T-helper 22 cell (primary cell): ENCODE results near the gene SPDYE16.
A peak's percentile ranks its signal among the peaks of the same experiment; 100 is the strongest.
"Not testable (repeated sequence)": the region's sequence is repeated elsewhere in the genome, so short reads cannot be mapped to it uniquely, and the experiment has no call there.

Experiments
- DNase-seq: peaks from one replicate; pipeline ENCODE4 v3.0.0-alpha.2; 2020; ENCODE audit warnings: low read depth

The SPDYE16 gene

DNA sequence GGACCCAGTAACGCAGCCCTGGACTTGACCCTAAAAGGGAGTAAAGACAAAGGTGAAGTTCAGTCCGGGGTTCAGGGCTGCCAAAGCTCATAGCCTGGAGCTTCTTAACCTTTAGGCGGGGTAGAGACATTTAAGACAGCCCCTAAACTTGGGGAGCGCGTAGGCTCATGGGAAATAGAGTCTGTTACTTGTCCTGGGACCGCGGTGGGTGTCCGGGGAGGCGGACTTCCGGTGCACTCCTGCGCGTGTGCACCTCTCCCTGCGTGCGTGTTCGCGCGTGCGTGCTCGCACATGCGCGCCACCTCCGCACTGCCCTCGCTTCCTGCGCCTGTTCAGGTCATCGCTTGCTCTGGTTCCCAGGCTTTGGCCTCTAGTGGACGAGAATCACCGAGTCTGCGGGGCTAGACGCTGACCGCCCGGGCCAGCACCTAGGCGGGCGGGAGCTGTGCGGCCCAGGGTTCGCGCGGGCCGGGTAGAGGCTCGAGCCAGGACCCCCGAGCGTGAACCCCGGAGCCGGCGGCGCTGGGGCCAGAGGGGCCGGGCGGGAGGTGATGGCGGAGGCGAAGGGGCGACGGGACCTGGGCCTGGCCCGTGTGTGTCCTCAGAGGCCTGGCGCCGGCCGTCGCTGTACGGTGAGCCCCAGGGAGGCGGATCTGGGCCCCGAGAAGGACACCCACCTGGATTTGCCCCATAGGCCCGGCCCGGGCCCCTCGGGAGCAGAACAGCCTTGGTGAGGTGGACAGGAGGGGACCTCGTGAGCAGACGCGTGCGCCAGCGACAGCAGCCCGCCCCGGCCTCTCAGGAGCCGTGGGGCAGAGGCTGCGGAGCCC, 6.1 kb upstream of the SPDYE16 start:
- peak; percentile 68 for DNase-seq

DNA sequence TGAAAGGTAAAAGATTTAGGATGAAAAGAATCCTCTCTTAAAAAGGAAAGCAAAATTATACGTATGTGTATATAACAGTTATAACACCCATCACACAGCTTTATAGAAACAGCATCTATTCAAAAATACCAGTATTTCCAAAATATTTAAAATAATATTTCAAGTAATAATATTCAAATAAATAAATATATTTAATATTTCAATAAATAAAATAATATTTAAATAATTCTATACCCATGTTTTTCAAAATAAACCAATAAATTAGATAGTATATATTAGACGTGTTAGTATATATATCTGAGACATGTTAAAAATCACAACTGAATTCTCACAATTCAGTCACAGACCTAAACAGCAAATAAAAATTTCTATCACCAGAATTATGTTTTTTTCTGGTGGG, 11.5 kb downstream of the SPDYE16 start:
- not testable (repeated sequence) for DNase-seq

DNA sequence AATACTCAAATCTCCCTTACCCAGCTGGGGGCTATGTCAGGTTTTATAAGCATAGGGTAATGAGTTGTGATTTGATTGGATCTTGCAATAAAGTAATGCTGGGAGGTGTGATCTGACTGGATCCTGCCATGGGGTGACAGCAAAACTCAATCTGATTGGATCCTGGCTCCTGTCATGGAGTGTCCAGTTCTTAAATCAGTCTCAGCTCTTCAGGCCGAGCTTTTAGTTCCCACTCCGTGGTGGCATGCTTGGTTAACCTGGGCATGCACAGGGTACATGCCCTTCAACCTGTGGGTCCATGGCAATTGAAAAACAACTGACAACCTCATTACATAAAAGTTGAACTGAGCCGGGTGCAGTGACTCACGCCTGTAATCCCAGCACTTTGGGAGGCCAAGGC, 16.9 kb downstream of the SPDYE16 start:
- DNase-seq, result not testable (repeated sequence)

DNA sequence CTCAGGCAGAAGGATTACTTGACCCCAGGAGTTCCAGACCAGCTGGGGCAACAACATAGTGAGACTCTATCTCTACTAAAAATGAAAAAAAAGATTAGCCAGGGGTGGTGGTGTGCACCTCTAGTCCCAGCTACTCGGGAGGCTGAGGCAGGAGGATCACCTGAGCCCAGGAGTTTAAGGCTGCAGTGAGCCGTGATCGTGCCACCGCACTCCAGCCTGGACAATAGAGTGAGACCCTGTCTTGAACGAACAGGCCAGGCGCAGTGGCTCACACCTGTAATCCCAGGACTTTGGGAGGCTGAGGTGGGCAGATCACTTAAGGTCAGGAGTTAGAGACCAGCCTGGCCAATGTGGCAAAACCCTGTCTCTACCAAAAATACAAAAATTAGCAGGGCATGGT, 26.2 kb downstream of the SPDYE16 start:
- DNase-seq, result not testable (repeated sequence)

DNA sequence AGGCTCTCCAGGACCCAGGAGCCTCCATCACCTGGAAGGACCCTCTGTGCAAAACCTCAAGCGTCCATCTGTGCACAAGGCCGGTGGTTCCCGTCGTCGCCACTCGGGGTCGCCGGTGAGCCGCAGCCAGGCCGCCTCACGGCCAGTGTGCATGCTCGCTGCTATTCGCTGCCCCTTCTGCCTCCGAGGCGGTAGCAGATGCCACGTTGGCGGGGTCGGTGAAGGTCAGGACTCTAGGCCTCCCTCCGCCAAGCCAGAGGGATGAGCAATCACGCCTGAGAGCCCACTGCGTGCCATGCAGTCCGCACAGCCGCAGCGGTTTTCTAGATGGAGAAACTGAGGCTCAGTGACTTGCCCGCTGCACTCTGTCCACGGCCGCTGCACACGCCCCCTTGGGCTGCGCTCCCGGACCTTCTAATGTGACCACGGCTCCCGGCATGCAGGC, 27.1 kb downstream of the SPDYE16 start:
- DNase-seq, result no peak

DNA sequence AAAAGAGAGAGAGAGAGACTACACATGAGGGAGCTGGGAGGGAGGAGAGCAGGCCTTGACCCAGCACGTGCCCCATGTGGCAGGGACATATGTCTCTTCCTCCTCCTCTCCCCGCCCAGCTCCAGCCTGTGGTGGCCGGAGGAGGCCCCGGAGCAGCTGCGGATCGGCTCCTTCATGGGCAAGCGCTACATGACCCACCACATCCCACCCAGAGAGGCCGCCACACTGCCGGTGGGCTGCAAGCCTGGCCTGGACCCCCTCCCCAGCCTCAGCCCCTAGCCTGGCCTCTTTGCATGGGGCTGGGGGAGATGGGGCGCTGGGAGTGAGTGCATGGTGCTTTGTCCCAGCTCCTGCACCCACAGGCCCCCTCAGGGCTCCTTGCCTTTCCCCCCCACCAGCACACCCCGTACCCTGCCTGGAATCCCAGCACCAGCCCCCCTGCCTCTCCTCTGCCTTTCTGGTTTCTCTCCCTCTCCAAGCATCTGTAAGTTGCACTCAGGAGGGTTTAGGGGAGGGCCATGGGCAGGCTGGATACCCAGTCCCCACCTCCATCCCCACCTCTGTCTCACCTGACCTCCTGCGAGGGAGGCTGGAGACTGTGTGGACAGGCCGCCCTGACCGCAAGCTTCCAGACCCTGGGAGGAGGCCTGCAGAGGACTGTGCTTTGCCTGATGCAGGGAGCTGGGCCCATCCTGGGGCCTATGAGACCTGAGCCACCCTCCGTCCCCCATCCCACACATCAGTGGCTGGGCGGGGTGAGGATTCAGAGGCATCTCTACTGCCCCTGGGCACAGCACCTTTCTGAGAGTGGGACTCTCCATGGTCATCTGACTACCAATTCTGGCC, 27.9 kb downstream of the SPDYE16 start:
- no peak for DNase-seq

DNA sequence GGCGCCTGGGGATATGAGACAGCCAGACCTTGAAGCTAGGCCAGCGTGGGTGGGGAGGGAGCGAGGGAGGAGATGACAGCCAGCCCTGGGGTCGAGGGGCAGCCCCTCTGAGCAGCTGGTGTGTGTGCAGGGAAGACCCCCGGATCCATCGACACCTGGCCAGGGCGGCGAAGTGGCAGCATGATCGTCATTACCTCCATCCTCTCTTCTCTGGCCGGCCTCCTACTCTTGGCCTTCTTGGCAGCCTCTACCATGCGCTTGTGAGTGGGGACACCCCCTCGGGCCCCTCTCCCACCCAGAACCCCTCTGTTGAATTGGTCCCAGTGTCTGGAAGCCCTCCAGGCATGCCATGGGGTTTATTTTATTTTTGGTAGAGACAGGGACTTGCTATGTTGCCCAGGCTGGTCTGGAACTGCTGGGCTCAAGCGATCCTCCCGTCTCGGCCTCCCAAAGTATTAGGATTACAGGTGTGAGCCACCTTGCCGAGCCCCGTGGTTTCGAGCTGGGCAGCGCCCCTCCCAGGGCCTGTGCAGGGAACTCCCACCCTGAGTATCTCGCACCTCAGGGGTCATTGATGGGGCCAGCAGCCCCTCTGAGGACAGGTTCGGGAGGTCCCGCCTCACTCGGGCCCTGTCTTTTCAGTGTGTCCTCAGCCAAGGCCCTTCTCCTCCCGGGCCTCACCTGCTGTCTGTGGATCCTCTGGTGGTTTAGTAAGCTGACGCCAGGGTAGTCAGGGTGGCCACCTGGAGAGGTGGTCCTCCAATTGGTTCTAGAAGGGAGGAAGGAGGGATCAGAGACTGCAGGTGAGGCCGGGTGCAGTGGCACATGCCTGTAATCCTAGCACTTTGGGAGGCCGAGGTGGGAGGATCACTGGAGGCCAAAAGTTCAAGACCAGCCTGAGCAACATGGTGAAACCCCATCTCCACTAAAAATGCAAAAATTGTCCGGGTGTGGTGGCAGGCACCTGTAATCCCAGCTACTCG, 29.0 kb downstream of the SPDYE16 start:
- no peak for DNase-seq

DNA sequence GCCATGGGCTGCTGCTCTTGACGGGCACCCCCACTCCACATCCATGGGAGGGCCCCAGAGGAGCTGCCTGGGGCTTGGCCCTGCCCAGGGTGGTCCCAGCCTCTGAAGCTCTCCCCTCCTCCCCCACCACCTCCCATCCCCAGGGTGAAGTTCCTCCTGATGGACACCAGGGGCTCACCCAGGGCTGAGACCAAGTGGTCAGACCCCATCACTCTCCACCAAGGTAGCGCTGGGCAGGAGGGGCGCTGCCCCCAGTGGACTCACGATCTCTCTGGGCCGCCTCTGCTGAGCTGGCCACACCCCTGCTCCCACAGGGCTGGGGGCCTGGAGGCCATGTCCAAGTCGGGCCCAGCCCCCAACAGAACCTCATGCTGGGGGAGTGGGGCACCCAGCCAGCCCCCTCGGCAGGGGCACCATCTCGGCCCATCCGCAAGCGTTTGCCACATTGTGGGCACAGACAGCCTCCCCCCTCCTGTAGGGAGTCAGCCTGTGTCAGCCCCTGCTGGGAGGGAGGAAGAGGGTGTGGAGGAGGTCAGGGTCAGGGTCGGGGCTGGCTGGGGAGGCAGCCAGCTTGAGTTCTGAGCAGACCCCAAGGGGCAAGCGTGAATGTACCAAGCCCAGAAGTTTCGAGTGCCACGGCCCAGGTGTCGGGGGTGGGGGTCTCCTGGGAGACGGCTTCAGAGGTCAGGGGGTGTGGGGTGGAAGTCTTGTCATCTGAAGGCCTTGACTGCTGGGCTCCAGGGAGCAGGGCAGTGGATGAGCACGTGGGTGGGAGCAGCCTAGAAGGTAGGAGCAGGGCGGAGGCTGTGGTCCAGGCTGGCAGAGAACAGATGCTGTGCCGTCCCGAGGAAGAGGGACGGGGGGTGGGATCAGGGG, 29.9 kb downstream of the SPDYE16 start:
- no peak for DNase-seq

DNA sequence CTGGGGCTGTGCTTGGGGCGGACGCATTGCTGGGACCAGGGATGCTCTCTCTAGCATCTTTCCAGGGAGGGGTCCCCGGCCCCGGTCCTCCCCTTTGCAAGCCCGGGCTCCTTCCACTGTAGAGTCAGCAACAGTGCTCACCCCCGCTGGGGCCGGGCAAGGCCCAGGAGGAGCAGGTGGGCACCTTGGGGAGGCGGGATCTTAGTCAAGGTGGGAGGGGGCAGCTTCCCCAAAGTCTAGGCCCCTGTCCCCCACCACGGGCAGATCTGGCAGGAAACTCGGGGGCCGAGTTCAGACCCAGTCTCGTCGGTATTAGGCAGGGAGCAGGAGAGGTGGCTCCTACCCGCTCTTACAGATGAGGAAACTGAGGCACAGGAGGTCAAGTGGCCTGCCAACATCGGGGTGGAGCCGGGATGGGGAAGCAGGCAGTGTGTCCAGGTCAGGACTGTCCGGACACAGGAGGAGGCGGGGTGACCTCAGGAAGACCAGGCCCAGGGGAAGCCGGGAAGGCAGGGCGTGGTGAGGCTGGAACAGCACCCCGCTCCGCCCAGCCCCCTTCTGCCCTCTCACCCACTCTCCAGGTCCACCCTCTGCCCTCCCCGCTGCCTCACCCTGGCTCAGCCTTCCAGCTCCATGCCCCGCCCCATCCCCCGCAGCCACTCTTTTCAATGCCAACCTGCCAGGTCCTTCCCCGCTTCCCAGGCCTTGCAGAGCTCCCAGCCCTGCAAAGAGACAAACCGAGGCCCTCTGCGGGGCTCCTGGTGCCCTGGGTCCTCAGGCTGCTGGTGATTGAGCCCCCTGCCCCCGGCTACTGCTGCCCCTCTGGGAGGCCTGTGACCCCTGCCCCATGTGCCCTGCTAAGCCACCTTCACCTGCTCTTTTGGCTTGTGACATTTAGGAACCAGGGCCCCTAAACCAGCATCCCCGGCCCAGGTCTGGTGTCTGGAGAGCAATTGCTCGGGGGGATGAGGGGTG, 30.9 kb downstream of the SPDYE16 start:
- DNase-seq, result not testable (repeated sequence)

DNA sequence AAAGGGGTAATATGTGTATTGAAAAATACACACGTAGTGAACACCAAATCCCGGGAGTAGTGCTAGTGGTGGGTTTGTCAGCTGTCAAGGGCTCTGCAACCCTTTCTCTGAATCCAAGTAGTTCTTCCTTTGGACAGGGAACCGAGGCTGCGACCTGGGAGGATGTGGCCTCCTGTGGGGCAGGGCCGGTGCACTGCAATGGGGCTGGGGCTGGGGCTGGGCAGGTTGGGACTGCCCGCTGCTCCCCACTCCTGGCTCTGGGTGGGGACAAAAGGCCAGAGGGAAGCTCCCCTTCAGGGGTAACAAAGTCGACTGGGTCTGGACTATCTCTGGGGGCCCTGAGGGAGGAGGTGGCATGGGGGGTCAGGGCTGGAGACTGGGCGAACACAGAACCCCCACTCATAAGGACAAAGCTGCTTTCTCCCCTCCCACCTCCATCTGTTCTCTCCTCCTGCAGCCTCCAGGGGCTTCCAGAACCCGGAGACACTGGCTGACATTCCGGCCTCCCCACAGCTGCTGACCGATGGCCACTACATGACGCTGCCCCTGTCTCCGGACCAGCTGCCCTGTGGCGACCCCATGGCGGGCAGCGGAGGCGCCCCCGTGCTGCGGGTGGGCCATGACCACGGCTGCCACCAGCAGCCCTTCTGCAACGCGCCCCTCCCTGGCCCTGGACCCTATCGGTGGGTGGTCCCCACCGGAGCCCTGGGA, 31.7 kb downstream of the SPDYE16 start:
- not testable (repeated sequence) for DNase-seq

DNA sequence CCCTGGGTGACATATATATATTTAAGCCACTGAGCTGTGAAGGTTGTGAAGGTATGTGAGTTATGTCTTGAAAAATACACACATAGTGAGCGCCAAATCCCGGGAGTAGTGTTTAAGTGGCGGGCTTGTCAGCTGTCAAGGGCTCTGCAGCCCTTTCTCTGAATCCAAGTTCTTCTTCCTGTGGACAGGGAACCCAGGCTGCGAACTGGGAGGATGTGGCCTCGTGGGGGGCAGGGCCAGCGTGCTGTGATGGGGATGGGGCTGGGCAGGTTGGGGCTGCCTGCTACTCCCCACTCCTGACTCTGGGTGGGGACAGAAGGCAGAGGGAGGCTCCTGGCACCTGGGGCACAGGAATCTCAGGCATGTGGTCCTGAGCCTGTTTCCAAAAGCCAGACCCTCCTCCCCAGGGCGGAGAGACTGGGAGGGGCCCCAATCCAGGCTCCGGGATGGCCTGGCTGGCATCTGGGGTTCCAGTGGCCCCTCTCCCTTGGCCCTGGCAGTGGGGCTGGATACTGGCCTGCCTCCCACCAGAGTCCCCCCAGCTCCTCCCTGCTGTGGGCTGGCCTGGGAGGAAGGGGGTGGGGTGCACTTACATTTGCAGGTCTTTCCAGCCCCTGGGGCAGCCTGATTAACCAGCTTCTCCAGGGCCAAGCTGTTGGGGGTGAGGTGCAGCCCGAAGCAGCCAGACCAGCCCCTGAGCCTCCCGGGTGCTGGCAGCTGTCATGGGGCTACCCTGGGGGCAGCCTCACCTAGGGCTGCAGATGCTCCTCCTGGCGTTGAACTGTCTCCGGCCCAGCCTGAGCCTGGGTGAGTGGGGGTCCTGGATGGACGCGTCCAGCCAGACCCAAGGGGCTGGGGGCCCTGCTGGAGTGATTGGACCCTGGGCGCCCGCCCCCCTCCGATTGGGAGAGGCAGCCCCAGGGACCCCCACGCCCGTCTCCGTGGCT, 32.9 kb downstream of the SPDYE16 start, which contains the start of gene UPK3B:
Gene UPK3B (plus strand): TSS at position 622 of the 947 bp plus-strand sequence. CDS start 101 bp downstream, at position 723.
- DNase-seq, result no peak

DNA sequence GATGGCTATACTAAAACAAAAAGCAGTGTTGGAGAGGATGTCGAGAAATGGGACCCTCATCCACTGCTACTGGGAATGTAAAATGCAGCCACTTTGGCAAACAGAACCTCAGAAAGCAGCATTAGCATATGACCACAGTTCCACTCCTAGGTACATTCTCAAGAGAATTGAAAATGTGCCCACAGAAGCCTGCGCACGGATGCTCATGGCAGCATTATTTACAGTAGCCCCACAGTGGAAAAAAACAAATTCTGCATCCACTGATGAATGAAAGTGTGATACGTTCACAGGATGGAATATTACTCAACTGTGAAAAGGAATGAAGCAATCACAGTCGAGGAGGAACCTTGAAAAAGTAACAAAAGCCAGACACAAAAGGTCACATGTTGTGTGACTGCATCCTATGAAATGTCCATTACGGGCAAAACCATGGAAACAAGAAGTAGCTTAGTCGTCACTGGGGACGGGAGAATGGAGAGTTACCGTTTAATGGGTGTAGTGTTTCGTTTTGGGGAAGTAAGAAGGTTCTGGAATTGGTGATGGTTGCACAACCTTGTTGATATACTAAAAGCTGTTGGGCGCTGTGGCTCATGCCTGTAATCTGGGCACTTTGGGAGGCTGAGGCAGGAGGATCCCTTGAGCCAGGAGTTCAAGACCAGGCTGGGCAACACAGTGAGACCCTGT, 35.2 kb downstream of the SPDYE16 start:
- no peak for DNase-seq

DNA sequence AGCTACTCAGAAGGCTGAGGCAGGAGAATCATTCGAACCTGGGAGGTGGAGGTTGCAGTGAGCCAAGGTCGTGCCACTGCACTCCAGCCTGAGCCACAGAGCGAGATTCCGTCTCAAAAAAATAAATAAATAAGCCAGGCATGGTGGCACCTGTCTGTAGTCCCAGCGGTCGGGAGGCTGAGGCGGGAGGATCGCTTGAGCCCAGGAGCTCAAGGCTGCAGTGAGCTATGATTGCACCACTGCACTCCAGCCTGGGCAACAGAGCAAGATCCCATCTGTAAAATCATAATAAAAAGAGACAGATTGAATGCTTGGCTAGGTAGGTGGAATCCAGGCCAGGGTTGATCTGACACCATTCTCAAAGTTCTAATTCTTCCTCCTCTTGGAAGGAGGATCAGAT, 36.5 kb downstream of the SPDYE16 start:
- DNase-seq, result not testable (repeated sequence)

DNA sequence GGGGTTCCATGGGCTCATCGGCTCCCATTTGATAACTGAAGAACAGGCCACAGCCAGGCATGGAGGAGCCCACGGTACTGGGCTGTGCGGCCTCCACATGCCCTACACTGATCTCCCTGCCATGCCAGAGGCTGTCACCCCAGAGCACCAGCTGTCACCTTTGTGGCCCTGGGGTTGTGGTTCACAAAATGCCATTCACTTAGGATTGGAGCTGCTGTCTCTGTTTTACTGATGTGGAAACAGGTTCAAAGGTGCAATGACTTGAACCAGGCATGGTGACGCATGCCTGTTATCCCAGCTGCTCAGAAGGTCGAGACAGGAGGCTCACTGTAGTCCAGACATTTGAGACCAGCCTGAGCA, 37.0 kb downstream of the SPDYE16 start:
- DNase-seq, result no peak

DNA sequence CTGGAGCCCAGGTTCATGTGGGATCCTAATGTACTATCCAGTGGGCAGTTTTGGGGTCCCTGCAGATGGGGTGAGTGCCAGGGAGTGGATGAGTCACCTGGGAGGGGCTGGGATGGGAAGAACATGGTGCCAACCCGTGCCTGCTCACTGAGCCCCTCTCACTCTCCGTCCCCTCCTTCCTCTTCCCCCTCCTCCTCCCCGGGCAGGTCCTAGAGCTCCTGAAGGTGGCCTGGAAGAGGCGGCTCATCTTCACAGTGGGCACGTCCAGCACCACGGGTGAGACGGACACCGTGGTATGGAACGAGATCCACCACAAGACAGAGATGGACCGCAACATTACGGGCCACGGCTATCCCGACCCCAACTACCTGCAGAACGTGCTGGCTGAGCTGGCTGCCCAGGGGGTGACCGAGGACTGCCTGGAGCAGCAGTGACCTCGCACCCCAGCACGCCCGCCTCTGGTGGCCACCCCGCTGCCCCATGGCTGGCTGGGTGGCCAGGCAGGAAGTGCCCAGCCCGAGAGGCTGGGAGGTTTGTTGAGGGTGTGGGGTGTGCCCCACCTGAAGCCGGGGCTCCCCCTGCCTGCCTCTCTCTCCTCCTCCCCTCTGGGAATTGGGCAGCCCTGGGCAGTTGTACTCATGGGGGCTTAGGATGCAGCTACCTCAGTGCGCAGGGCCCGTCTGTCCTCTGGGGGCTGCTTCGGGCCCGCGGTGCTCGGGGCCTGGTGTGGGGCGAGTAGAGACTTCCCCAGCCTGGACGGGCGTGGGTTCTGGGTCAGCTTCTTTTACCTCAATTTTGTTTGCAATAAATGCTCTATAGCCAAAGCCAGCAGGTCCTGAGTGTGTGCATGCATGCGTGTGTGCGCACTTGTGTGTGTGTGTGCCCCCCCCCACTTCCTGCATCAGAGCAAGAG, 37.7 kb downstream of the SPDYE16 start:
- DNase-seq, result no peak
